ENCODE measurements around the gene HBD. TPM values are rescaled to one million over a fixed set of nuclear protein-coding genes. Genes with fewer than 3 reads are reported as not detected.
A peak's percentile ranks its signal among the peaks of the same experiment; 100 is the strongest.

HBD gene
- total and polyA plus RNA-seq, 2 donors from 2014 or later = 1.3 to 5.6 TPM

DNA sequence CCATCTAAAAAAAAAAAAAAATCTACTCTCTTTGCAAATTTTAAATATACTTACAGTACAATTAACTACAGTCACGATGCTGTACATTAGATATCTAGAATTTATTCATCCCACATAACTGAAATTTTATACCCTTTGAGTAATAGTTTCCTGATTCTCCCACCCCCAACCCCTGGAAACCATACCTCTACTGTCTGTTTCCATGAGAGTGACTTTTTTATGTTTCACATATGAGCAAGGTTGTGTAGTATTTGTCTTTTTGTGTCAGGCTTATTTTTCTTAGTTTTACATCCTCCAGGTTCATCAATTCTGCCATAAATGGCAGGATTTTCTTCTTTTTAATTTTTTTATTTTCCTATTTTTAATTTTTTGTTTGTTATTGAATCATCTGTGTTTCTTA lies 10.6 kb downstream of the HBD start:
- intact Hi-C loops (cut with DNase I) = no loop called here
- Histone ChIP-seq H3K4me1 (ENCODE audit: control insufficient read depth in 2 of 3, insufficient read depth in 2 of 3, low read depth in 1 of 3, low read length in 3 of 3) (no peaks in the 10 kb centered on the region), H3K9ac (ENCODE audit: low read length in 3 of 3) (no peak overlapping the region), H3K27ac (ENCODE audit: low read depth in 2 of 2, low read length in 2 of 2) (no peak overlapping the region), H3K9me3 (ENCODE audit: control insufficient read depth in 2 of 3, insufficient read depth in 1 of 3, low read length in 3 of 3) (no peaks in the 10 kb centered on the region), H3K36me3 (ENCODE audit: control insufficient read depth in 2 of 3, insufficient read depth in 3 of 3, low read length in 3 of 3) (no peaks in the 10 kb centered on the region), H3K27me3 (ENCODE audit: control insufficient read depth, insufficient read depth, low read length) (no peaks in the 10 kb centered on the region), H3K4me3 (ENCODE audit: low read length in 3 of 3) (no peak overlapping the region)
- no peak for DNase-seq
- TF ChIP-seq, protein P1, sequence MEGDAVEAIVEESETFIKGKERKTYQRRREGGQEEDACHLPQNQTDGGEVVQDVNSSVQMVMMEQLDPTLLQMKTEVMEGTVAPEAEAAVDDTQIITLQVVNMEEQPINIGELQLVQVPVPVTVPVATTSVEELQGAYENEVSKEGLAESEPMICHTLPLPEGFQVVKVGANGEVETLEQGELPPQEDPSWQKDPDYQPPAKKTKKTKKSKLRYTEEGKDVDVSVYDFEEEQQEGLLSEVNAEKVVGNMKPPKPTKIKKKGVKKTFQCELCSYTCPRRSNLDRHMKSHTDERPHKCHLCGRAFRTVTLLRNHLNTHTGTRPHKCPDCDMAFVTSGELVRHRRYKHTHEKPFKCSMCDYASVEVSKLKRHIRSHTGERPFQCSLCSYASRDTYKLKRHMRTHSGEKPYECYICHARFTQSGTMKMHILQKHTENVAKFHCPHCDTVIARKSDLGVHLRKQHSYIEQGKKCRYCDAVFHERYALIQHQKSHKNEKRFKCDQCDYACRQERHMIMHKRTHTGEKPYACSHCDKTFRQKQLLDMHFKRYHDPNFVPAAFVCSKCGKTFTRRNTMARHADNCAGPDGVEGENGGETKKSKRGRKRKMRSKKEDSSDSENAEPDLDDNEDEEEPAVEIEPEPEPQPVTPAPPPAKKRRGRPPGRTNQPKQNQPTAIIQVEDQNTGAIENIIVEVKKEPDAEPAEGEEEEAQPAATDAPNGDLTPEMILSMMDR (IDR thresholded peaks at IDR 0.05; ENCODE audit: borderline replicate concordance, extremely low read depth, insufficient read depth) = no peak
- FAIRE-seq = no peak

GRCh38 chr11:5223146-5223545 lies 11.1 kb downstream of the HBD start:
- TF ChIP-seq, protein P1 (IDR thresholded peaks at IDR 0.05; ENCODE audit: borderline replicate concordance, extremely low read depth, insufficient read depth) = no peak
- Histone ChIP-seq H3K36me3 (ENCODE audit: control insufficient read depth in 2 of 3, insufficient read depth in 3 of 3, low read length in 3 of 3) (no peaks in the 10 kb centered on the region), H3K27ac (ENCODE audit: low read depth in 2 of 2, low read length in 2 of 2) (no peak overlapping the region), H3K4me3 (ENCODE audit: low read length in 3 of 3) (no peak overlapping the region), H3K9ac (ENCODE audit: low read length in 3 of 3) (no peak overlapping the region), H3K4me1 (ENCODE audit: control insufficient read depth in 2 of 3, insufficient read depth in 2 of 3, low read depth in 1 of 3, low read length in 3 of 3) (no peaks in the 10 kb centered on the region), H3K9me3 (ENCODE audit: control insufficient read depth in 2 of 3, insufficient read depth in 1 of 3, low read length in 3 of 3) (no peaks in the 10 kb centered on the region), H3K27me3 (ENCODE audit: control insufficient read depth, insufficient read depth, low read length) (no peaks in the 10 kb centered on the region)
- DNase-seq (no peak), FAIRE-seq (peak; percentile 90)
- intact Hi-C loops (cut with DNase I) = no loop called here

- H3K9ac ChIP-seq (ENCODE audit: low read length in 3 of 3) = no peak overlapping the region
- intact Hi-C loops (cut with DNase I) = no loop called here
- no peak overlapping the region for H3K27ac ChIP-seq (ENCODE audit: low read depth in 2 of 2, low read length in 2 of 2)
- no peaks in the 10 kb centered on the region for H3K36me3 ChIP-seq (ENCODE audit: control insufficient read depth in 2 of 3, insufficient read depth in 3 of 3, low read length in 3 of 3)
- H3K4me3 ChIP-seq (ENCODE audit: low read length in 3 of 3) = no peak overlapping the region
- no peaks in the 10 kb centered on the region for H3K9me3 ChIP-seq (ENCODE audit: control insufficient read depth in 2 of 3, insufficient read depth in 1 of 3, low read length in 3 of 3)
- TF ChIP-seq, protein P1 (IDR thresholded peaks at IDR 0.05; ENCODE audit: borderline replicate concordance, extremely low read depth, insufficient read depth) = no peak
- no peaks in the 10 kb centered on the region for H3K27me3 ChIP-seq (ENCODE audit: control insufficient read depth, insufficient read depth, low read length)
- DNase-seq (no peak), FAIRE-seq (no peak)
- no peaks in the 10 kb centered on the region for H3K4me1 ChIP-seq (ENCODE audit: control insufficient read depth in 2 of 3, insufficient read depth in 2 of 3, low read depth in 1 of 3, low read length in 3 of 3)
Observed at GRCh38 chr11:5210376-5210885, 23.9 kb downstream of the HBD start.

DNA sequence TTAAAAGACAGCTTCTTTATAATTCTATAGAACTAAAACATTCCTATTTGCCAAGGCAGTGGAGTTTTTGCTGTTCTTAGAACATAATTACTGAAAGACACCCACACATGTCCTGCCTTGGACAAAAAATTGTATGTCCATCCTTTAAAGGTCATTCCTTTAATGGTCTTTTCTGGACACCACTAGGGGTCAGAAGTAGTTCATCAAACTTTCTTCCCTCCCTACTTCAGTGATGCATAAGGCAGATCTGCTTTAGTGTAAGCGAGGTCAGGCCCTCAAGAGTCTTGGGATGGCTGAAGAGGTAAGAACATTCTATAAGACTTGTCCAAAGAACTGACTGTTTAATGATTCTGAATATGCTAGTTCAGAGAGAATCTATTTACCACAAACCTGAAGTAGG lies 29.5 kb downstream of the HBD start:
- DNase-seq (peak in 2 of 5 donors; percentile 51 to 54), FAIRE-seq (no peak)
- H3K4me1 ChIP-seq (ENCODE audit: control insufficient read depth in 2 of 3, insufficient read depth in 2 of 3, low read depth in 1 of 3, low read length in 3 of 3) = no peaks in the 10 kb centered on the region
- TF ChIP-seq, protein P1 (IDR thresholded peaks at IDR 0.05; ENCODE audit: borderline replicate concordance, extremely low read depth, insufficient read depth) = peak; percentile 39
- intact Hi-C loops (cut with DNase I) = no loop called here
- H3K9me3 ChIP-seq (ENCODE audit: control insufficient read depth in 2 of 3, insufficient read depth in 1 of 3, low read length in 3 of 3) = no peaks in the 10 kb centered on the region
- no peak overlapping the region for H3K4me3 ChIP-seq (ENCODE audit: low read length in 3 of 3)
- H3K27me3 ChIP-seq (ENCODE audit: control insufficient read depth, insufficient read depth, low read length) = no peaks in the 10 kb centered on the region
- H3K9ac ChIP-seq (ENCODE audit: low read length in 3 of 3) = no peak overlapping the region
- no peak overlapping the region for H3K27ac ChIP-seq (ENCODE audit: low read depth in 2 of 2, low read length in 2 of 2)
- H3K36me3 ChIP-seq (ENCODE audit: control insufficient read depth in 2 of 3, insufficient read depth in 3 of 3, low read length in 3 of 3) = no peaks in the 10 kb centered on the region

Measured in kidney (tissue), 14 donors.